Gastroesophageal sphincter (tissue), 4 donors: Measurements from ENCODE around the gene PXDN. TPM values are rescaled to one million over a fixed set of nuclear protein-coding genes. Genes with fewer than 3 reads are reported as not detected.
A peak's percentile ranks its signal among the peaks of the same experiment; 100 is the strongest.

Experiments
- ATAC-seq: fragments of 150-250 bp; one replicate; pipeline ENCODE4 v1.9.1; 2016; ENCODE audit warnings: mild to moderate bottlenecking, moderate library complexity
- H3K27ac ChIP-seq, 4 donors: fragments of 200-600 bp; sonication (generic) in 3 of 4; 1 replicate in 3 of 4; 2 replicates in 1 of 4; pipeline ENCODE4 v1.5.1; 2016 to 2019
- H3K27me3 ChIP-seq: fragments of 200-600 bp; sonication (generic); one replicate; pipeline ENCODE4 v1.5.1; 2019
- H3K36me3 ChIP-seq, 2 donors: fragments of 200-600 bp; sonication (generic); one replicate each; pipeline ENCODE4 v1.5.1; 2019; ENCODE audit warnings: control low read depth in 1 of 2
- H3K4me1 ChIP-seq, 3 donors: fragments of 200-600 bp; sonication (generic); 1 replicate in 2 of 3; 2 replicates in 1 of 3; pipeline ENCODE4 v1.5.1; 2016 to 2019; ENCODE audit warnings: control low read depth in 2 of 3
- H3K4me3 ChIP-seq, 2 donors: fragments of 200-600 bp; sonication (generic); one replicate each; pipeline ENCODE4 v1.5.1; 2019; ENCODE audit warnings: mild to moderate bottlenecking in 1 of 2, moderate library complexity in 1 of 2
- H3K9me3 ChIP-seq, 3 donors: fragments of 200-600 bp; sonication (generic); one replicate each; pipeline ENCODE4 v1.5.1; 2017 to 2019; ENCODE audit warnings: control low read depth in 2 of 3
- EP300 ChIP-seq: sonication (generic); formaldehyde crosslinking; IDR thresholded peaks from one replicate; pipeline ENCODE4 v1.6.1; 2017; ENCODE audit warnings: antibody characterized with exemption, mild to moderate bottlenecking
- POLR2A ChIP-seq, 2 donors: fragments of 450-650 bp; IDR thresholded peaks; one replicate each; pipeline ENCODE4 v1.6.1; 2017; ENCODE audit warnings: antibody characterized with exemption in 2 of 2, mild to moderate bottlenecking in 2 of 2, moderate library complexity in 1 of 2
- POLR2AphosphoS5 ChIP-seq: sonication (generic); formaldehyde crosslinking; IDR thresholded peaks from one replicate; pipeline ENCODE4 v1.6.1; 2017; ENCODE audit warnings: antibody characterized with exemption
- WGBS, 2 donors: methylation state at CpG; one replicate each; pipeline ENCODE4 v1.1.5; 2018; ENCODE audit warnings: low coverage in 1 of 2; 5-methylcytosine and 5-hydroxymethylcytosine counted together
- total RNA-seq, 4 donors: library from RNA; depleted of rRNA; stranded (reverse); fragments of >200 nt; gene quantifications; one replicate each; pipeline ENCODE4 v1.1.0, GENCODE V29; 2016
- TF ChIP-seq, protein P1 (sequence below), 4 experiments: fragments of 200-600 bp in 2 of 4; fragments of 450-650 bp in 2 of 4; sonication (generic) in 1 of 4; IDR thresholded peaks; one replicate each; pipeline ENCODE4 v1.5.1; 2017 to 2019; ENCODE audit warnings: antibody characterized with exemption in 4 of 4, mild to moderate bottlenecking in 2 of 4, moderate library complexity in 2 of 4

Gene PXDN
- total RNA-seq, 4 donors from 2014 or later = 19.9 to 95.9 (median 60.9) TPM

DNA sequence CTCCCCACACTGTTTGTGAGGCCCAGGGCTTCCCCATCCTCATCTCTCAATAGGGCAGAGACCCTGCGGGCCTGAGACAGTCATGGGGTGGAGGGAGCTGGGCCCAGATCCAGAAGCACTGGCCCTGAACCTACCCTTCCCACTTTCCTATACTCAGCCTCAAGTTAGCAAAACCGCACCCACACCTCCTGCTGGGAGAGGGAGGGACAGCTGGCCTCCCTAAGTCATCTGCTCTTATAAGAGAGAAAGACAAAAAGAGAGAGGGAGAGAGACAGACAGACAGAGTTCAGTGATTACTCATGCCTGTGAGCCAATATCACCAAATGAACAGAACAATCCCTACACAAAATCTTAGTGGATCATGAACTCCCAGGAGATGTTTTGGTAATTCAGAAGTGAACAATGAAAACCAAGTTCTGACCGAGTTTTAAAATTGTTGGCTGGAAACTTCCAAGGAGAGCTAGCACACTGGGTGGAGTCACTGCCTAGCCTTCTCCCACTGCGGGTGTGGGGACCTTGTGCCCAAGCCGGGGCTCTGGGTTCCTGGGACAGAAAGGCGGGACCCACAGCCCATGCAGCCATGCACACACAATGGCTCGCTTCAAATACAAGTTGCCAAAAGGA lies 130.5 kb downstream of the PXDN start:
- TF ChIP-seq POLR2AphosphoS5 (peak; percentile 29), EP300 (no peak)
- Histone ChIP-seq H3K27me3 (no peaks in the 10 kb centered on the region), H3K27ac (no peak overlapping the region), H3K9me3 (no peaks in the 10 kb centered on the region), H3K4me1 (no peaks in the 10 kb centered on the region), H3K36me3 (no peaks in the 10 kb centered on the region), H3K4me3 (no peak overlapping the region)
- ATAC-seq = peak; percentile 48
- WGBS, 2 donors = 79 to 94% methylated on average over 3 to 6 of the region's 7 CpGs

DNA sequence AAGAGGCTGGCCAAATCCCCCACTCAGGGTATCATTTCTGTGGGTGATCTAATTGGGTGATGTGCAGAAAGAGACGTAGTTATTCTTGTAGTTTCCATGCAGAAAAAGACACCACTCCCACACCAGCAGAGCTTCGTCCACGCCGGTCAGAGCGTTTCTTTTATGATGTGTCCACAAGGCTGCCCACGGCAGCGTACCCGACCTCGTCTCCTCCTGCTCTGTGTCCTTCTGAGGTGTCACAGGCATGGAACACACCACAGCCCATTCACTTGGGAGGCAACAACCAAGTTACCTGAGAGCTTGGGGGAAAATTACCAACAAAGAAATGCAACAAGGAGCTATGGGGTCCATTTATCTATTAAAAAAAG lies 131.3 kb downstream of the PXDN start:
- ATAC-seq = no peak
- no peaks in the 10 kb centered on the region for H3K36me3 ChIP-seq
- H3K4me3 ChIP-seq = no peak overlapping the region
- H3K9me3 ChIP-seq = no peaks in the 10 kb centered on the region
- H3K27ac ChIP-seq = no peak overlapping the region
- 90 to 100% methylated on average over 9 of the region's 9 CpGs for WGBS, 2 donors
- H3K4me1 ChIP-seq = no peaks in the 10 kb centered on the region
- no peak for TF ChIP-seq EP300
- H3K27me3 ChIP-seq = no peaks in the 10 kb centered on the region

DNA sequence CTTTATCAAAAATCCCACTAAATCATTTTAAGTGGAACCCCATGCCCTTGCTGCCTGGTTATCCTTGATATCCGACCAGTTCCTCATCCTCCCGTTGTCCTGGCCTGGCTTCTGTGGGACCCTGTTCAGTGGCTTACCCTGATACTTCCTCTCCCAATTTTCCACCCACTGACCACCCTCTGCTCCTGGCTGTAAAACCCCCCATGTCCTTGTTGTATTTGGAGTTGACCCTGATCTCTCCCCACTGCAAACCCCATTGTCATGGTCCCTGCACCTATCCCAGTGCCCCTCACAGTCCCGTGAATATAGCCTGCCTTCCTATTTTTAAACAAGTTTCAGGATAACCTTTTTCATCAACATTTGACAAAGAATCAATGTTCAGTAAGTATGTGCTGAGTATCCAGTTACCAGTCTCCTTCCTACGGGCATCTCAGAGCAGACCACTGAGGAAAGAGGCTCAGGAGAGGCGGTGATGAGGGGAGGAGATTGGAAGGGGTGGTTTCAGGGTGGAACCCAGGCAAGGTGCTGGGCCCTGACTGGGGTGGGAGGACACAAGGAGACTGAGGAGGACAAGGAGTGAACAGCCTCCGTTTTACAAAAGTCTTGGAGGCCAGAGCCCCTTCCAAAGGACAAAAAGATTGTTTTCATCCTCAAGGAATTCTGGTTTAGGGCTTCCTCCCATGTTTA lies 131.8 kb downstream of the PXDN start:
- Histone ChIP-seq H3K36me3 (no peaks in the 10 kb centered on the region), H3K4me1 (no peaks in the 10 kb centered on the region), H3K27ac (no peak overlapping the region), H3K27me3 (no peaks in the 10 kb centered on the region), H3K4me3 (no peak overlapping the region), H3K9me3 (no peaks in the 10 kb centered on the region)
- no peak for ATAC-seq
- 93 to 95% methylated on average over 4 to 5 of the region's 6 CpGs for whole genome bisulfite sequencing, 2 donors
- TF ChIP-seq POLR2AphosphoS5 (no peak), EP300 (no peak), POLR2A (IDR thresholded peaks at IDR 0.05) (no peak)
- TF ChIP-seq, protein P1, sequence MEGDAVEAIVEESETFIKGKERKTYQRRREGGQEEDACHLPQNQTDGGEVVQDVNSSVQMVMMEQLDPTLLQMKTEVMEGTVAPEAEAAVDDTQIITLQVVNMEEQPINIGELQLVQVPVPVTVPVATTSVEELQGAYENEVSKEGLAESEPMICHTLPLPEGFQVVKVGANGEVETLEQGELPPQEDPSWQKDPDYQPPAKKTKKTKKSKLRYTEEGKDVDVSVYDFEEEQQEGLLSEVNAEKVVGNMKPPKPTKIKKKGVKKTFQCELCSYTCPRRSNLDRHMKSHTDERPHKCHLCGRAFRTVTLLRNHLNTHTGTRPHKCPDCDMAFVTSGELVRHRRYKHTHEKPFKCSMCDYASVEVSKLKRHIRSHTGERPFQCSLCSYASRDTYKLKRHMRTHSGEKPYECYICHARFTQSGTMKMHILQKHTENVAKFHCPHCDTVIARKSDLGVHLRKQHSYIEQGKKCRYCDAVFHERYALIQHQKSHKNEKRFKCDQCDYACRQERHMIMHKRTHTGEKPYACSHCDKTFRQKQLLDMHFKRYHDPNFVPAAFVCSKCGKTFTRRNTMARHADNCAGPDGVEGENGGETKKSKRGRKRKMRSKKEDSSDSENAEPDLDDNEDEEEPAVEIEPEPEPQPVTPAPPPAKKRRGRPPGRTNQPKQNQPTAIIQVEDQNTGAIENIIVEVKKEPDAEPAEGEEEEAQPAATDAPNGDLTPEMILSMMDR (IDR thresholded peaks at IDR 0.05) = no peak

DNA sequence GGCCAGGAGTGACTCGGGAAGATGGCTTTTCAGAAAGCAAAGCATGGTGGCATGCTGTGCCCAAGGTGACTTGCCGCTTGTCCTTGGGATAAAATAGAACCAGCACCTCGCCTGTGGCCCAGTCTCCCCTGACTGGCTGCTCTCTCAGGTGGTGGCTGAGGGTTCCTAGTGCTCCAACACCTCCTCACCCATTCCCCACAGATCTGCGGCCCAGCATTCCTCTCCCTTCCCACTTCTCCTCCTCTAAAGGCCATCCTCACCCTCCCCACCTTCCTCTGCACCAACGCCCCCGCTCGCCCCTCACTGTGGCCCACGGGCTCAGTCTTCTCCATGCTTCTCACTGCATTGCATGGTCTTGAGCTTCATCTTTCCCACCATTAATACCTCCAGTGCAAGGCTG lies 132.4 kb downstream of the PXDN start:
- H3K9me3 ChIP-seq = no peaks in the 10 kb centered on the region
- no peak for ATAC-seq
- no peak overlapping the region for H3K27ac ChIP-seq
- H3K36me3 ChIP-seq = no peaks in the 10 kb centered on the region
- WGBS, 2 donors = 83 to 87% methylated on average over 3 to 6 of the region's 8 CpGs
- no peaks in the 10 kb centered on the region for H3K4me1 ChIP-seq
- no peaks in the 10 kb centered on the region for H3K27me3 ChIP-seq
- no peak overlapping the region for H3K4me3 ChIP-seq
- TF ChIP-seq POLR2AphosphoS5 (no peak), EP300 (no peak), POLR2A (IDR thresholded peaks at IDR 0.05) (no peak)
- TF ChIP-seq, protein P1 (IDR thresholded peaks at IDR 0.05) = no peak

- Histone ChIP-seq H3K4me1 (peaks cover 0 to 10% (median 0%) of the 10 kb centered on the region in 3 donors), H3K27ac (no peak overlapping the region), H3K27me3 (peaks cover 7% of the 10 kb centered on the region), H3K9me3 (no peaks in the 10 kb centered on the region), H3K4me3 (no peak overlapping the region), H3K36me3 (no peaks in the 10 kb centered on the region)
- WGBS, 2 donors = 75% methylated on average over 6 of the region's 18 CpGs; no CpG with 5 or more reads in 1 of the 2 donors
- TF ChIP-seq POLR2A (IDR thresholded peaks at IDR 0.05) (no peak), EP300 (no peak), POLR2AphosphoS5 (no peak)
- TF ChIP-seq, protein P1 (IDR thresholded peaks at IDR 0.05) = no peak
- ATAC-seq = no peak
Observed at GRCh38 chr2:1610096-1610485, 134.2 kb downstream of the PXDN start.
